HG03457 (cell line): ENCODE results near the gene HJV.

ENCODE experiments used
- ATAC-seq: cut with Tn5 transposase; IDR thresholded peaks from one replicate; pipeline ENCODE4 v1.9.1; 2021; ENCODE audit warnings: moderate number of reproducible peaks; ENCODE audit not compliant: unreplicated experiment

HJV gene

GRCh38 chr1:145978854-145979745, 42.4 kb downstream of the HJV start:
- peak; percentile 78 for ATAC-seq

- no peak for ATAC-seq
Measured at GRCh38 chr1:145978471-145978853, 43.1 kb downstream of the HJV start.

DNA sequence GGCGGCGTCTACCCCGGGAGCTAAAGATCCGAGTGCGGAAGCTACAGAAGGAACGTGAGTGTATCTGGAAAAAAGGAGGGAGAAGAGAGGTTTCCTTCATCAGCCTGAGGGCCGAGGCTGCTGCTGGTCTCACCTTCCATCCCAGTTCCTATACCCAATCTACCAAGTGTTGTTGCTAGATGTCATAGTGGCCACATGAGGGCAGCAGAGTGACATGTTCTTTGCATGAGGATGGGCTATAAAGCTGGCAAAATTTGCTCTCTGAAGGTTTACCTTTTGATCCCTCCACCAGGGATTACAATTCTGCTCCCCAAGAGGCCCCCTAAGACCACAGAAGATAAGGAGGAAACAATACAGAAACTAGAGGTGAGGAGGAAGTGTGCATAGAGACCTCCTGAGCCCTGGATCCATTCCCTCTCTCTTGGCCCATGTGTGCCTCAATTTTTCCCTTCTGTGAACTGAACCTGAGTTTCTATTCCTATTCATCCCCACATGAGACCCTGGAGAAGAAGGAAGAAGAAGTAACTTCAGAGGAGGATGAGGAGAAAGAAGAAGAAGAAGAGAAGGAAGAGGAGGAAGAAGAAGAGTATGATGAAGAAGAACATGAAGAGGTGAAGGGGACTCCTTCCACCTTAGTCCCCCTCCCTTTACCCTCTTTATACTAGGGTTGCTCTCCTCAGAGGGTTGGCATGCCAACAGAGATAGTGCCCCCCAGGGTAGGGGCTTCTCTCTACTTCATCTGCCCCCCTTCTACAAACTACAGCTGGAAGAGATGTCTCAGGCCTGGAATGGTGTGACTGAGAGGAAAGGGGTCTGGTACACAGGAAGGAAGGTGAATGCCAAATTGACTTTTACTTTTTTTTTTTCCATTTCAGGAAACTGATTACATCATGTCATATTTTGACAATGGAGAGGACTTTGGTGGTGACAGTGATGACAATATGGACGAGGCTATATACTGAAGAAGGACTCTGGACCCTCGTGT, 43.8 kb downstream of the HJV start:
- no peak for ATAC-seq

DNA sequence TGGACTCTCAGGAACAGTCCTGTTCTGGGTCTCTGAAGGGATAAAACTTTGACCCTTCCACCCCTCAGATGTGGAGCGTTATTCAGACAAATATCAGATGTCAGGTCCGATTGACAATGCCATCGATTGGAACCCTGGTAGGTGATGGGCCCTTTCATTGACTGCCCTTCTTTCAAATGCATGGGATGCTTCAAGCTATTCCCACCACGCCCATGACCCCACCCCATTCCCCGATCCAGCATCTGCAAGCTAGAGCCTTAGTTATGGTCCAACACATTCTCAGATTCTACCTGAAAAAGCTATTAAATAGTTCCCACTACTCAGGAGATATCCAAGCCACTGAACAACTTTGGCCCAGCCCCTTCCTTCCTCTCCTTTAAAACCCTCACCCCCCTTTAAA, 44.5 kb downstream of the HJV start:
- no peak for ATAC-seq

DNA sequence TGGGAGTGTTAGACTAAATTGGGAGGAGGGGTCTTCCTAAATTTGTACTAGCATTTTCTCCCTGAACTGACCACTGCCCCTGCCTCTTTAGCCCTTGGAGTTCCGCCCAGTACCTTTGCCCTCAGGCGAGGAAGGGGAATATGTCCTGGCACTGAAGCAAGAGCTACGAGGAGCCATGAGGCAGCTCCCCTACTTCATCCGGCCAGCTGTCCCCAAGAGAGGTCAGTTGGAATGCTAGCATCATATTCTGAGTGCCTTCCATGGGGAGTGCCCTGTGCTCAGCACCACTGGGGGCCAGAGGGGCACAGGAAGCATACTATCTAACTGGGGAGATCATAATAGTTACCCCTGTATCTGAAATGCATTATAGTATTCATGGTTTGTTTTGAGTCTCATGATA, 46.3 kb downstream of the HJV start:
- no peak for ATAC-seq

DNA sequence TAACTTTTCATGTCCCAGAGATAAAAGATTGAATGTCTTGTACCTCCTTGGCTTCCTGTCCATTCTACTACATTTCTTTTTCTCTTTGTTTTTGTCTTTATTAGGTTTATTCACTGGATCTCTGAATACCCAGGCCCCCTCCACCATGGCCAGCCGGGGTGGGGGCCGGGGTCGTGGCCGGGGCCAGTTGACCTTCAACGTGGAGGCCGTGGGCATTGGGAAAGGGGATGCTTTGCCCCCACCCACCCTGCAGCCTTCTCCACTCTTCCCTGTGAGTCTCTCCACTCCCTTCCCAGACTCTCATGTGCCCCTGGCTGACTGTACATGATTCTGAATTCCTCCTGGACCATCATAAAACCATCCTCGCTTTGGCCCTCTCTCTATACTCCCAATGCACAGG, 46.8 kb downstream of the HJV start:
- ATAC-seq = no peak

- ATAC-seq = no peak
Measured at GRCh38 chr1:145972580-145972979, 49.0 kb downstream of the HJV start.
